HG03064 (cell line): ENCODE data around the gene OR4D1.
"Not testable (repeated sequence)": the region's sequence is repeated elsewhere in the genome, so short reads cannot be mapped to it uniquely, and the experiment has no call there.

ENCODE experiments used
- ATAC-seq: cut with Tn5 transposase; IDR thresholded peaks from one replicate; pipeline ENCODE4 v1.9.1; 2021; ENCODE audit warnings: low read depth; ENCODE audit not compliant: unreplicated experiment

OR4D1 gene

DNA sequence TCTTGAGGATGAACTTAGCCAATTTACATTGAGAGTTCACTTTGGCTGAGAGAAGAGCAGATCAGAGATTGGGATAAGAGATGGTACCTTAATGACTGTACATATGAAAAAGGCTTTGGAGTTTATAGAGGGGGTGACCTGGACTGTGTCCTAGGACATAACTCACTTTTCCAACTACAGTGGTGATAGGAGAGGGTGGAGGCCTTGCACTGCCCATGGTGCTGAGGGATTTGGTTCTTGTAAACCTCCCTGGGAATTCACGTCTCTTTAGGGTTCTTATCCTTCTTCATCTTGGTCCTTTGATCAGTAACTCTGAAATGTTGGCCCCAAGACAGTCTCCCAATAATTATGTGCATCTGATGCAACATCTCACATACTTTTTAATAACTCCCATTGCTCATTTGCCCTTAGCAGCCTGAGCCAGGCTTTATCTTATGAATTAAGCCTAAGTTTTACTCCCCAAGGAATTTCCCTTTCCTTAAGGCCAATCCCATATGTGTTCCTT lies at the start of gene OR4D1:
OR4D1 (plus strand) TSS at position 455 of the 505 bp plus-strand sequence. CDS start 6,770 bp downstream, outside the sequence.
- no peak for ATAC-seq

DNA sequence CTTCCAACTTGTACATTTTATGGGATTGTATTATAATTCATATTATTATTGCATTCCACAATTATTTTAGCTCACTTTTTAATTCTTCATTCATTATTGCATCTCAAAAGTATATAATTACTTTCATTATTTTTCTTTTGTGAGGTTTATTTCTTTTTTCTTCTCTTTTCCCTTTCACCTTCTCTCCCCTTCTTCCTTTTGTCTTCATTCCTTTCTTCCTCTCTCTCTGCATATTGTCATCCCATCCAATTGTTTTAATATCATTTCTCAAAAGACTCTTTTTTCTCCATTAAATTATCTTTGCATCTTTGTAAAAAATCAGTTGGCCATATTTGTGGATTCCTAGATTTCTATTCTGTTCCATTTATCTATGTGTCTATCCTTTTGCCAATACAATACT lies 47.7 kb upstream of the OR4D1 start:
- ATAC-seq = no peak

DNA sequence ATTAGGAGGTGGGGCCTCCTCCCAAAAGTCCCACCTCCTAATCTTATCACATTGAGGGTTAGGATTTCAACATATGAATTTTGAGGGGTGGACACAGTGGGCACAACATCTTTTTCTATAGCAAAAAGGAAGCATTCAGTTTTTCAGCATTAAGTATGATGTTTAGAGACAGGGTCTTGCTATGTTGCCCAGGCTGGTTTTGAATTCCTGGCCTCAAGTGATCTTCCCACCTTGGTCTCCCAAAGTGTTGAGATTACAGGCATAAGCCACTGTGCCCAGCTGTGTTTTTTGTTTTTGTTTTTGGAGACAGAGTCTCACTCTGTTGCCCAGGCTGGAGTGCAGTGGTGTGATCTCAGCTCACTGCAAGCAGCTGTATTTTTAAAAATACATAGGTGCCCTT lies 46.3 kb upstream of the OR4D1 start:
- not testable (repeated sequence) for ATAC-seq

DNA sequence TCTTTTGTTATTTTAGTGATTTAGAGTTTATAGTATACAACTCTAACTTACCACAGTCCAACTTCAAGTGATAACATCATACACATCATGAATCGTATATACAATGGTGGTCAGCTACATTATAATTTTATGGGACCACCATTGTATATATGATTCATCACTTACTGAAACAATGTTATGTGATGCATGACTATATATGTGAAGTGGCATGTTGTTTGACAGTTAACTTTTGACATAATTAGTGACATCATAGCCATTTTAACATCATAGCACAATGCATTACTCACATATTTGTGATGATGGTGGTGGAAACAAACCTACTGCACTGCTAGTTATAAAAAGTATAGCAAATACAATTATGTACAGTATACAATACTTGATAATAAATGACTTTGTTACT lies 43.1 kb upstream of the OR4D1 start:
- no peak for ATAC-seq

DNA sequence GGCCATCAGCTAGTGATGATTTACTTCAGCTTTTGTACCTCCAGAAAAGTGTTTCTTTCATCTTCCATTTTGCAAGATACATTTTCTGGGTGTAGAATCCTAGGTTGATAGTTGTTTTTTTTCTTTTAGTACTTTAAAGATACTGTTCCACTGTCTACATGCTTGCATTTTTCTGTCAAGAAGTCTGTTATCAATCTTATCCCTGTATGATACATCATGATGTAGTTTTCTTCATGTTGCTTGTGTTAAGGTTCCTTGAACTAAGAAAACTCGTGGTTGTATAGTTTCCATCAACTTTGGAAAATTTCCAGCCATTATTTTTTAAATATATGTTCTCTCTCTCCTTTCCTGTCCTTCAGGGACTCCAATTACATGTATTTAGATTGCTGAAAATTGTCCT lies 40.9 kb upstream of the OR4D1 start:
- ATAC-seq = no peak

DNA sequence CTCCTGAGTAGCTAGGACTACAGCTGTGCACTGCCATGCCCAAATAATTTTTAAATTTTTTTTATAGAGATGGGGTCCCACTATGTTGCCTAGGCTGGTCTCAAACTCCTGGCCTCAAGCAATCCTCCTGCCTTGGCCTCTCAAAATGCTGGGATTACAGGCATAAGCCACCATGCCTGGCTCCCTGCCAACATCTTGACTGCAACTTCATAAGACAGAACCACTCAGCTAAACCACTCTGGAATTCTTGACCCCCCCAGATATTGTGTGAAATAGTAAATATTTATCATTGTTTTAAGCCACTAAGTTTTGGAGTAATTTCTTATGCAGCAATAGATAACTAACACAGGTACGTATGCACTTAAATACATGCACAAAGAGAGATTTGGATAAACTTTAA lies 39.0 kb upstream of the OR4D1 start:
- ATAC-seq = no peak

DNA sequence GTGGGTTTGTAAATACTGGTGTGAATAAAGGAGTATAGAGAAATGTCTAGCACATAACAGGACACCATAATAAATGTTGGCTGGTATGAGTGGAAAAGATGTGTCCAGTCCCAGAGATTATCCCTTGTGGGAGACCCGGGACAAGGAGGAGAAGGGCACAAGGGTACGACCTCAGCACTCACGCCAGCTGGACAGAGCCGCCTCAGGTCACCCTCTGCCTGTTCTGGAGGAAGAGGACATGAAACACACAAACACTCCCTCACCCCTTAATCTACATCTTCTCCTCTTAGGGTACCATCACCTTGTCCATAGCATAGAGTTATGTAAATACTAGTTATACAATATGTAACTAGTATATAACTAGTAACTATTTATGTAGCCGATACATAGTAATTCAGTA lies 38.2 kb upstream of the OR4D1 start:
- no peak for ATAC-seq

DNA sequence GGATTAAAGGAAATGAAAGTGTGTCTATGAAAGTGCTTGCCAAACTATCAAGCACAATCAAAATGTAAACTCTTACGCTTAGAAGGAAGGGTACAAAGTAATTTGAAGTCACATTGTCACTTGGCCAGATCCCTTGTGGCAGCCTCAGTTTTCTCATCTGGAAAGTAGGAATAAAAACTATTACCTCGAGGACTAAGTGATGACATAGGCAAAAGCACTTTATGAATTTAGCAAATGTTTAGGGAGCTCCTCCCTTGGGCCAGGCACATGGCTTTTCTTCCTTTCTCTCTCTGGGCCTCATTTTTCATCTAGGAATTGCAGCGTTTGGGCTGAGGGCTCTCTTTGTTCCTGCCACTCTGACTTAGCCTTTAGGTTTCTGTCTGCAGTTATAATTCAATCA lies 36.5 kb upstream of the OR4D1 start:
- ATAC-seq = no peak

DNA sequence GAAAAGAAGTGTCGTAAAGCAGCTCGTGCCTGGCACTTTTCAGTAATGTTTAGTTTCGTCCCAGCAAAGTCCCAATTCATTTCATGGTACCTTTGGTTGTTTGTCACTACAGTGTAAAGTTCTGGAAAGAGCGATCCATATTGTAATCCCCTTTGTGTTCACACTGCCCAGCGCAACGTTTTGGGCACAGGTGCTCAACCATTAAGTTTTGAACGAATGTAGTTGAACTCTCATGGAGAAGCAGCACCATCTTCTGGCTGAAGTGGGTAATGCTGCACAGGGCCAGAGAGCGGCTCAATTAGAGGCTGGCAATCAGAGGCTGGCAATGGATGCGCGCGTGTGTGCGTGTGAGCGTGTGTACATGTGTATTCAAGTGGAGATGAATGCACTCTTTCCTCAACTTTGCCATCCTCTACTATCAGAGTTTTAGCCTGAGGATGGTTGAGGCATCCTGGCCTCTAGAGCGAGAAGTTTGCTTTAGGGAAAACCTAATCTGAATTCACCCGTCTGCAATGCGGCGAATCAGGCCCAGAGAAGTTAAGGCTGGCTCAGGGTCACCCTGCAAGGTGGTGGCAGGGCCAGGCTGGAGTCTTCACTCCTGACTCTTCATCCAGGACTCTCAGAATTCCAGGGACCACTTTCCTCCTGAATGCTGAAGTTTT lies 35.1 kb upstream of the OR4D1 start:
- ATAC-seq = no peak

DNA sequence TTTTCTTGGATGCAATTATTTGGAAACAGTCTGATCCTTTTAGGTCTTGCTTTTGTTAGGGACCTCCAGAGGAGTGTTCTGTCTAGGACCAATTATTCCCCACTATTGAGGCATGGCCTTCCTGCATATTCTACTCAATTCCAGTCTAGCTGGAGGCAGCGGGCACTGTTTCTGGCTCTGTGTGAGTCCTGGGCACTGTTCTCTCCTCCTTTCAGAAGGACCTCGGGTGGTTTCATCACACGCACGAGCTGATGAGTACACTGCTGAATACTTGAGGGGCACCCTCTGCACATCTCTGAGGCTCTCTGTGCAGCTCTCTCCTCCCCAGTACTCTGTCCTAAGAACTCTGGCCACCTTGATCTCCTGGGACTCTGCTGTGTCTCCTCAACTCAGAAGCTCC lies 34.2 kb upstream of the OR4D1 start:
- ATAC-seq = no peak

DNA sequence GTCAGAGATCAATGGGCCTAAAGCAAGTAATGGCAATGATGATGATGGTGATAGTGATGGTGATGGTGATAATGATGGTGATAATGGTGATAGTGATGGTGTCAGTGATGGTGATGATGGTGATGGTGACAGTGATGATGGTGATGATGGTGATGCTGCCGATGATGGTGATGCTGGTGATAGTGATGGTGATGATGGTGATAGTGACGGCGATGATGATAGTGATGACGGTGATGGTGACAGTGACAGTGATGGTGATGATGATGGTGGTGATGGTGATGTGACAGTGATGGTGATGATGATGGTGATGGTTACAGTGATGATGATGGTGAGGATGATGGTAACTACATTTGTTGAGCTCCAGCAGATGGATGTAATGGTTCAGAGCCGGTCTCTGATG lies 30.8 kb upstream of the OR4D1 start:
- ATAC-seq = no peak

DNA sequence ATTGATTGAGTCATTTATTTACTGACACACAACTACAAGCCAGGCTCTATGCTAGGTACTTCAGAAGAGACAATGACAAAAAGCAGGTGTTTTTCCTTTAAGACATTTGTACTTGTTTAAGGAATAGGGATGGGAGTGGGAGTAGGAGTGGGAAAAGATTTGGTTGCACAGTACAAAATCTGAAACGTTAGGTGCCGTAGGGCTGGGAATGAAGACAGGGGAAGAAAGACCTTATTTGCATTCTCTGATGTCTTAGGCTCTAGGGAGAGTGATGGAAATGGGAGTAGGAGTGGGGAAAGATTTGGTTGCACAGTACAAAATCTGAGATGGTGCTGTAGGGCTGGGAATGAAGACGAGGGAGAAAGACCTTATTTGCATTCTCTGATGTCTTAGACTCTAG lies 28.7 kb upstream of the OR4D1 start:
- ATAC-seq = no peak

DNA sequence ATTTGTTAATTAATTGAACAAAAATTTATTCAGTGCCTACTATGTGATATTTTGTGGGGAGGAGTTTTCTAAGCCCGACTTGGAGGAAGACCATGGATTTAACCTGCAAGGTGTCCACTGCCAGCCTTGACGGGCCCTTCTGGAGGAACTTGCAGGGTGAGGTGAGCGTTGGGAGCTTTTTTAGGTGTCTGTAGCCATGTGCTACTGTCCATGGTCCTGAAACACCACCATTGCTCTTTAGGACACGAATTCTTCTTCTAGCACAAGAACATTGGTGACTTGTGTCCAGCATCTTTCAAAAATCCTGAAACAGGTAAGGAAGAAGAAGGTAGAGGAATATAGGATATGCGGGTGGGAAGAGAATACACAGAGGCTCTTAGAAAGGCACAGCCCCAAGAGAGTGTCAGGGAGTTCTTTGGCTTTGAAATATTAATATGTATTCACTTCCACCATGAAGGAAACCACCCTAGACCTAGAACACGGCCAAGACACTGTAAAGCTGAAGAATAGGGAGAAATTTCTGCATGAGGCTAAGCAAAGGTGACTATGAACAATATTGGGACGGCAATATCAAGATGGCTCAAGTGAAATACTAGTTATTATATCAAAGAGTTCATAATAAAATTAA lies 27.9 kb upstream of the OR4D1 start:
- no peak for ATAC-seq

DNA sequence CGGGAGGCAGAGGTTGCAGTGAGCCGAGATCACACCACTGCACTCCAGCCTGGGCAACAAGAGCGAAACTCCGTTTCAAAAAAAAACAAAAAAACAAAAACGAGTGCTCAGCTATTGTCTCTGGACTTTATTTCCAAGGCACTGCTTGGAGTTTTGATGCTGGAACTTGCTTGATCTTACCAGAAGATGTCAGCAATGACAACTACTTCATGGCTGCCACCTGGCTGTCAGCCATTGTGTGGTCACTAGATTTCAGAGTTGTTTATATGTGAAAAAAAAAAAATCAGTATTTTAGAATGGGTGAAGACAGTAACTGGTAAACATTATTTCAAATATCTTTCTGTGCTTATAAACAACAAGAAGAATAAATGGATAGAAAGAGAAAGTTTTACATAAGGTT lies 26.3 kb upstream of the OR4D1 start:
- ATAC-seq = no peak

DNA sequence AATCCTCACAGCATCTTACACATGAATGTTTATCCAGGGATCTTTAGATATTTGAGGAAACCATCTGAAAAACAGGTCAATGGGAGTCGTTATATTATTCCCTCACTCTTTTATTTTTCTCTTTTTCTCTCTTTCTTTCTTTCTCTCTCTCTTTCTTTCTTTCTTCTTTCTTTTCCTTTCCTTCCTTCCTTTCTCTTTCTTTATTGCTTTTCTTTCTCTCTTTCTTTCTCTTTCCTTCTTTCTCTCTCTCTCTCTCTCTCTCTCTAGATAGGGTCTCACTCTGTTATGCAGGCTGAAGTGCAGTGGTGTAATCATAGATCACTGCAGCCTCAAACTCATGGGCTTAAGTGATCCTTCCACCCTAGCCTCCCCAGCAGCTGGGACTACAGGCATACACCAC lies 20.3 kb upstream of the OR4D1 start:
- no peak for ATAC-seq

DNA sequence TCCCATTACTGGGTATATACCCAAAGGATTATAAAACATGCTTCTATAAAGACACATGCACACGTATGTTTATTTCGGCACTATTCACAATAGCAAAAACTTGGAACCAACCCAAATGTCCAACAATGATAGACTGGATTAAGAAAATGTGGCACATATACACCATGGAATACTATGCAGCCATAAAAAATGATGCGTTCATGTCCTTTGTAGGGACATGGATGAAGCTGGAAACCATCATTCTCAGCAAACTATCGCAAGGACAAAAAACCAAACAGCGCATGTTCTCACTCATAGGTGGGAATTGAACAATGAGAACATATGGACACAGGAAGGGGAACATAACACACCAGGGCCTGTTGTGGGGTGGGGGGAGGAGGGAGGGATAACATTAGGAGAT lies 15.5 kb upstream of the OR4D1 start:
- ATAC-seq = not testable (repeated sequence)

DNA sequence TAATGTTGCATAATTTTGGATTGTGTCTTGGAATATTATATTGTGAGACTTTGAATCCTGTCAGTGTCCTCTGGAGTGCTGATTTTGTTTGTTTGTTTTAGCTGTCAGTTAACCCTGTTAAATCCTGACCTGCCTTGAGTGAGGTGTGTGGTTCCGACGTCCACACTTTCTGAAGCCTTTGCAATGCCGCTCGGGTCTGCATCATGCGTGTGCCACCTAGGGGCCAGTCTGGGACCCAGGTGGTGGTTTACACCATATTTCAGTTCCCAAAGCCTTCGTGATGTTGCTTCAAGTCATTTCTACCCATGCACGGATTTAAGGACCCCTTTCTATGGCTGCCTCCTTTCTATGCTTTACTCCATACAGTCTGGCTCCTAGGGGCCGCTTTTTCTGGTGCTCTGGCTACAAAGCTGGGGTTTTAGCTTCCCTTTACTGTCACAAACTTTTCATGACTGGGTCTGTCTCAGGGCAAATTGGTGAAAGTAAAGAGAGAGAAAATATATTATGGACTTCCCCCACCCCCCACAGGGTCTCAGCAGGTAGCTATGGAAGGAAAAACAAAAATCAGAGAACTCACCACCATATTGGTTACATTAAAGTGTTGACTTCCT lies 11.4 kb upstream of the OR4D1 start:
- no peak for ATAC-seq

DNA sequence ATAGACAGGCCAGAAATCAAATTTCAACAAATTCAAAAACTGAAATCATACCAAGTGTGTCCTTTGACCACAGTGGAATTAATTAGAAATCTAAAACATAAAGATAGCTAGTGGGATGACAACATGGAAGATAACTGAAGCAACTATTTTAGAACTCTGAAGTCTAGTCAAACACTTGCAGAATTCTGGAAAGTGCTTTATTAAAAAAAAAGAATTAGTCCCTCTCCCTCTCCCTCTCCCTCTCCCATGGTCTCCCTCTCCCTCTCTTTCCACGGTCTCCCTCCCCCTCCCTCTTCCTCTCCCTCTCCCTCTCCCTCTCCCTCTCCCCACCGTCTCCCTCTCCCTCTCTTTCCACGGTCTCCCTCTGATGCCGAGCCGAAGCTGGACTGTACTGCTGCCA lies 6.7 kb upstream of the OR4D1 start:
- no peak for ATAC-seq

DNA sequence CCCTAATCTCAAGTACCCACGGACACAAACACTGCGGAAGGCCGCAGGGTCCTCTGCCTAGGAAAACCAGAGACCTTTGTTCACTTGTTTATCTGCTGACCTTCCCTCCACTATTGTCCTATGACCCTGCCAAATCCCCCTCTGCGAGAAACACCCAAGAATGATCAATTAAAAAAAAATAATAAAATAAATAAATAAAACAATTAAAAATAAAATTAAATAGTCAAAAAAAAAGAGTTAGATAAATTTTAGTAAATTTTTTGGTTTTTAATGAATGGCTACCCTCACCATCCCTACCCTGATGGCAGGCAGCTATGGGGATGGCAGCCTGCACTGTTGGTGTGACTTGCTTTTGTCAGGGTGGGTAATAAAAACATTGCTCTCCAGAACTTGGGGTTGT lies 4.8 kb upstream of the OR4D1 start:
- not testable (repeated sequence) for ATAC-seq

DNA sequence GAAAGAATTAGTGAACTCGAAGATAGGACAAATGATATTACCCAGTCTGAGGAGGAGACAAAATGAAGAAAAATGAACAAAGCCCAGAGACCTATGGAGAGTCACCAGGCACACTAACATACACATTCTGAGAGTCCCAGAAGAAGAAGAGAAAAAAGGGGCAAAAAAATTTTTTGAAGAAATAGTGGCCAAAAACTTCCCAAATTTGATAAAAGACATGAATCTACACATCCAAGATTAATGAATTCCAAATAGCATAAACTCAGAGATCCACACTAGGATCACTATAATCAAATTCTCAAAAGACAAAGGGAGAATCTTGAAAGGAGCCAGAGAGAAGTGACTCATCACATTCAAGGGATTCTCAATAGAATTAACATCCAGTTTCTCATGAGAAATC lies 3.4 kb upstream of the OR4D1 start:
- ATAC-seq = no peak

DNA sequence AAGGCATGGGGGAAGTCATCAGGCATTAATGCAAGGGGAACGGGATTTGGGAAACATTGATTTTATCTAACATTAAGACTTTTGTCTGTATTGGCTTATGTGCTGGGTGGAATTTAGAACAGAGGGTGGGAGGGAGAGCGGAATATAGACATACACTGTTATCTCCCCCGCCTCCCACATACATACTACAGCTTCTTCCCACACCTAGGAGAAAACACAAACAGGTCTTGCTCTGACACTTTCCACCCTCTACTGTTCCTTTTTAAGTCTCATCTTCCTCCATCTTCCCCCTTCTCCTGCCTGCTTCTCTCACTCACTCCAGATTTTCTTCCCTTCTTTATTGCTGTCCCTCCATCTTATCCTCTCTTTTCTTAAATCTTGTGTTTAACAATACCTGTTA lies 425 bp downstream of the OR4D1 start:
- no peak for ATAC-seq

DNA sequence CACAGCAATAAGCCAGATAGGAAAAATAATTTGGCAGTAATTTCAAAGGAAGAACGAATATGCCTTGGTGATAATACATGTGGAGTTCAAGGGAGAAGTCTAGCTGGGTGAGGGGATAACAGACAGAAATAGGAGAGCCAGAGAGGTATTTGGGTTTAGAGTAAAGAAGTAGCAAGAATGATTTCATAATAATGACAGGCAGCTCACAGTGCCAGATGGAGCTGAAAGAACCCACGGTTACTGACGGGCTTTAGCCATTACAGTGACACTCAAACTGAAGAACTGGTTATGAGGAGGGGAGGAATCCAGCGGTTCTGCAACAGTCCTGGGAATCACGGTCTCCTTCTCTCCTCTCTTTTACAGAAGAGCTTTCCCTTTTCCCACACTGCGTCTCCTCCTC lies 2.2 kb downstream of the OR4D1 start:
- ATAC-seq = no peak
